Upper lobe of left lung (tissue), 4 donors: ENCODE data around the gene CYP4F3.

Experiments
- EP300 ChIP-seq, 4 donors: sonication (generic); formaldehyde crosslinking; IDR thresholded peaks; one replicate each; pipeline ENCODE4 v1.5.1; 2017; ENCODE audit warnings: antibody characterized with exemption in 4 of 4, control low read depth in 2 of 4
- POLR2A ChIP-seq, 4 donors: fragments of 450-650 bp; IDR thresholded peaks; one replicate each; pipeline ENCODE4 v1.5.1; 2016 to 2017; ENCODE audit warnings: antibody characterized with exemption in 4 of 4, mild to moderate bottlenecking in 2 of 4
- POLR2AphosphoS5 ChIP-seq, 2 donors: sonication (generic); formaldehyde crosslinking; IDR thresholded peaks; one replicate each; pipeline ENCODE4 v1.5.1; 2017; ENCODE audit warnings: antibody characterized with exemption in 2 of 2
- TF ChIP-seq, protein P1 (sequence below), 6 experiments: fragments of 450-650 bp in 4 of 6; fragments of 200-600 bp in 2 of 6; sonication (generic) in 2 of 6; IDR thresholded peaks; one replicate each; pipeline ENCODE4 v1.5.1; 2016 to 2019; ENCODE audit warnings: antibody characterized with exemption in 6 of 6

DNA sequence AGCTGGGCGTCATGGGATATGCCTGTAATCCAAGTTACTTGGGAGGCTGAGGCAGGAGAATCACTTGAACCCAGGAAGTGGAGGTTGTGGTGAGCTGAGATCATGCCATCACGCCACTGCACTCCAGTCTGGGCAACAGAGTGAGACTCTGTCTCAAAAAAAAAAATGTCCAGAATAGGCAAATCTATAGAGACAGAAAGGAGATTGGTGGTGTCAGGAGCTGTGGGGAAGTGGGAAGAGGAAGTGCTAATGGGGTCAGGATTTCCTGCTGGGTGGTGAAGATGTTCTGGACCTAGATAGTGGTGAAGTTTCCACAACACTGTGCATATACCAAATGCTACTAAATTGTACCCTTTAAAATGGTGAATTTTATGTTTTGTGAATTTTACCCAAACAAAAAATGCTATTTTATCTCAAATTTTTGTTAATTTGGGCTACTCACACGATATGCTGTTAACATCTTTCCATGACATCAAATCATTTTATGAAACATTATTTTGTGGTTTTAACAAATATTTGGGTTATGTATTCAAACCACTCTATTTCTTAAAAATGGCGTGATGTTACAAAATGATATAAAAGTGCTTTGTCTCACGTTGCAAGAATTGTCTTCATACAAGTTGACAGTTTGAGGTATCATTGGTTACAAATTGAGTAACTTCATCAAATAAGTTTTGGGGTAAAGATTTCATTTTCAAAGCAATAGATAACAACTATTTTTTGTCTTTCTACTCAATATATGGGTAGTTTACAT lies 7.4 kb upstream of the CYP4F3 start:
- TF ChIP-seq POLR2A (IDR thresholded peaks at IDR 0.05) (no peak), EP300 (IDR thresholded peaks at IDR 0.05) (no peak), POLR2AphosphoS5 (IDR thresholded peaks at IDR 0.05) (no peak)
- TF ChIP-seq, protein P1, sequence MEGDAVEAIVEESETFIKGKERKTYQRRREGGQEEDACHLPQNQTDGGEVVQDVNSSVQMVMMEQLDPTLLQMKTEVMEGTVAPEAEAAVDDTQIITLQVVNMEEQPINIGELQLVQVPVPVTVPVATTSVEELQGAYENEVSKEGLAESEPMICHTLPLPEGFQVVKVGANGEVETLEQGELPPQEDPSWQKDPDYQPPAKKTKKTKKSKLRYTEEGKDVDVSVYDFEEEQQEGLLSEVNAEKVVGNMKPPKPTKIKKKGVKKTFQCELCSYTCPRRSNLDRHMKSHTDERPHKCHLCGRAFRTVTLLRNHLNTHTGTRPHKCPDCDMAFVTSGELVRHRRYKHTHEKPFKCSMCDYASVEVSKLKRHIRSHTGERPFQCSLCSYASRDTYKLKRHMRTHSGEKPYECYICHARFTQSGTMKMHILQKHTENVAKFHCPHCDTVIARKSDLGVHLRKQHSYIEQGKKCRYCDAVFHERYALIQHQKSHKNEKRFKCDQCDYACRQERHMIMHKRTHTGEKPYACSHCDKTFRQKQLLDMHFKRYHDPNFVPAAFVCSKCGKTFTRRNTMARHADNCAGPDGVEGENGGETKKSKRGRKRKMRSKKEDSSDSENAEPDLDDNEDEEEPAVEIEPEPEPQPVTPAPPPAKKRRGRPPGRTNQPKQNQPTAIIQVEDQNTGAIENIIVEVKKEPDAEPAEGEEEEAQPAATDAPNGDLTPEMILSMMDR (IDR thresholded peaks at IDR 0.05) = no peak
